SK-N-SH (cell line): Measurements from ENCODE around the gene RSU1. TPM values are rescaled to one million over a fixed set of nuclear protein-coding genes. Genes with fewer than 3 reads are reported as not detected.

Source experiments
- CTCF ChIA-PET: fragments of 300-600, 350-600 bp; formaldehyde crosslinking; extraction: SDS; loops from one replicate; lab custom pipeline; 2021; lab: Yijun Ruan, JAX
- POLR2A ChIA-PET: fragments of 350-600 bp; sonication (Branson Sonifier 250); formaldehyde crosslinking; extraction: SDS; loops from one replicate; lab custom pipeline; 2020; ENCODE audit warnings: antibody characterized with exemption, inconsistent platforms; lab: Yijun Ruan, JAX
- DNase-seq: peaks from one replicate; pipeline ENCODE4 v3.0.0; 2012
- H2AFZ ChIP-seq: fragments of 200-600 bp; sonication (generic); 2 replicates; pipeline ENCODE4 v1.8.1; 2016; ENCODE audit warnings: antibody characterized with exemption, mild to moderate bottlenecking, low read depth
- H3F3A ChIP-seq: fragments of 200-600 bp; sonication (generic); replicated peaks from 2 replicates; pipeline ENCODE3; 2016; ENCODE audit warnings: antibody characterized with exemption, mild to moderate bottlenecking; ENCODE audit not compliant: insufficient read depth
- H3K27ac ChIP-seq, 2 experiments: fragments of 200-500 bp in 1 of 2; fragments of 200-600 bp in 1 of 2; sonication (Bioruptor generic) in 1 of 2; sonication (generic), shearing (Covaris generic) in 1 of 2; 2 replicates each; pipeline versions ENCODE4 v1.5.1 to v1.6.1; 2014 to 2016; ENCODE audit warnings: low read depth in 2 of 2, inconsistent platforms in 1 of 2, low read length in 1 of 2, mild to moderate bottlenecking in 1 of 2, mixed read lengths in 1 of 2
- H3K27me3 ChIP-seq: fragments of 200-600 bp; sonication (generic), shearing (Covaris generic); 2 replicates; pipeline ENCODE4 v1.6.1; 2016; ENCODE audit warnings: mixed run types; ENCODE audit not compliant: insufficient read depth
- H3K36me3 ChIP-seq, 2 experiments: fragments of 200-500 bp in 1 of 2; fragments of 200-600 bp in 1 of 2; sonication (Bioruptor generic) in 1 of 2; sonication (generic) in 1 of 2; replicated peaks in 1 of 2; 2 replicates each; pipeline versions ENCODE3 to v1.5.1; 2014 to 2016; ENCODE audit warnings: low read length in 1 of 2, mild to moderate bottlenecking in 1 of 2; ENCODE audit not compliant: insufficient read depth in 2 of 2, control insufficient read depth in 1 of 2
- H3K4me1 ChIP-seq, 2 experiments: fragments of 200-500 bp in 1 of 2; fragments of 200-600 bp in 1 of 2; sonication (Bioruptor generic) in 1 of 2; sonication (generic), shearing (Covaris generic) in 1 of 2; 2 replicates each; pipeline versions ENCODE4 v1.5.1 to v1.6.1; 2014 to 2016; ENCODE audit warnings: low read depth in 1 of 2, low read length in 1 of 2, mixed run types in 1 of 2; ENCODE audit not compliant: insufficient read depth in 2 of 2, control insufficient read depth in 1 of 2
- H3K4me2 ChIP-seq: fragments of 200-600 bp; sonication (generic), shearing (Covaris generic); 2 replicates; pipeline ENCODE4 v1.6.1; 2017; ENCODE audit warnings: mixed run types
- H3K4me3 ChIP-seq, 2 experiments: fragments of 200-500 bp in 1 of 2; fragments of 200-600 bp in 1 of 2; sonication (Bioruptor generic) in 1 of 2; sonication (generic), shearing (Covaris generic) in 1 of 2; 2 replicates each; pipeline versions ENCODE4 v1.5.1 to v1.8.1; 2014 to 2016; ENCODE audit warnings: low read depth in 2 of 2, inconsistent platforms in 1 of 2, low read length in 1 of 2, mild to moderate bottlenecking in 1 of 2, mixed read lengths in 1 of 2, moderate library complexity in 1 of 2
- H3K79me2 ChIP-seq: fragments of 200-600 bp; sonication (generic); 2 replicates; pipeline ENCODE4 v1.8.1; 2017; ENCODE audit warnings: mild to moderate bottlenecking; ENCODE audit not compliant: insufficient read depth
- H3K9ac ChIP-seq: fragments of 200-600 bp; sonication (generic); 2 replicates; pipeline ENCODE4 v1.6.1; 2017; ENCODE audit warnings: mixed run types
- H3K9me2 ChIP-seq: fragments of 200-600 bp; sonication (generic); 2 replicates; pipeline ENCODE4 v1.6.1; 2017; ENCODE audit warnings: mixed run types
- H3K9me3 ChIP-seq: fragments of 200-600 bp; sonication (generic); 2 replicates; pipeline ENCODE4 v1.6.1; 2017; ENCODE audit warnings: mixed run types, mild to moderate bottlenecking, moderate library complexity
- H4K20me1 ChIP-seq: fragments of 200-600 bp; sonication (generic); 2 replicates; pipeline ENCODE4 v1.6.1; 2017; ENCODE audit warnings: mild to moderate bottlenecking, mixed run types; ENCODE audit not compliant: insufficient read depth
- CHD2 ChIP-seq: fragments of 150-350 bp; IDR thresholded peaks from 2 replicates; pipeline ENCODE4 v1.6.1; 2018; ENCODE audit warnings: low read length; ENCODE audit not compliant: partially characterized antibody
- CTCF ChIP-seq: fragments of 200-600 bp; sonication (generic); IDR thresholded peaks from 2 replicates; pipeline ENCODE4 v1.6.1; 2017; ENCODE audit warnings: antibody characterized with exemption, mild to moderate bottlenecking, moderate library complexity
- ELF1 ChIP-seq: IDR thresholded peaks from 2 replicates; pipeline ENCODE4 v1.4.0; 2012
- EP300 ChIP-seq, 2 experiments: IDR thresholded peaks; 2 replicates each; pipeline versions ENCODE4 v1.4.0 to v1.6.1; 2012; ENCODE audit warnings: borderline replicate concordance in 1 of 2, low read depth in 1 of 2, low read length in 1 of 2
- FOSL2 ChIP-seq: IDR thresholded peaks from 2 replicates; pipeline ENCODE4 v1.4.0; 2012; ENCODE audit warnings: low read depth, mild to moderate bottlenecking, moderate library complexity, borderline replicate concordance
- FOXJ3 ChIP-seq: sonication (generic); formaldehyde crosslinking; IDR thresholded peaks from 2 replicates; pipeline ENCODE4 v1.5.1; 2020; ENCODE audit warnings: mild to moderate bottlenecking, missing genetic modification reagents
- GATA2 ChIP-seq: sonication (generic); formaldehyde crosslinking; IDR thresholded peaks from 2 replicates; pipeline ENCODE4 v1.5.0; 2020; ENCODE audit warnings: mild to moderate bottlenecking, missing genetic modification reagents
- IRF3 ChIP-seq: fragments of 150-350 bp; IDR thresholded peaks from 2 replicates; pipeline ENCODE4 v1.6.1; 2016; ENCODE audit warnings: mild to moderate bottlenecking, low read depth, low read length
- MAX ChIP-seq: IDR thresholded peaks from 2 replicates; pipeline ENCODE4 v1.4.0; 2012; ENCODE audit warnings: low read depth
- NFIC ChIP-seq: IDR thresholded peaks from 2 replicates; pipeline ENCODE4 v1.4.0; 2012; ENCODE audit warnings: borderline replicate concordance
- PBX3 ChIP-seq: IDR thresholded peaks from 2 replicates; pipeline ENCODE4; 2012
- SIN3A ChIP-seq: IDR thresholded peaks from 2 replicates; pipeline ENCODE4 v1.6.1; 2012; ENCODE audit warnings: low read depth, mild to moderate bottlenecking, low read length, moderate library complexity, borderline replicate concordance
- SMC3 ChIP-seq: IDR thresholded peaks from 2 replicates; pipeline ENCODE4 v1.6.1; 2012; ENCODE audit warnings: low read depth, low read length, improper control_type of control experiment
- TAF1 ChIP-seq: IDR thresholded peaks from 2 replicates; pipeline ENCODE4 v1.6.1; 2012; ENCODE audit warnings: low read depth, mild to moderate bottlenecking, low read length, moderate library complexity, borderline replicate concordance
- TEAD4 ChIP-seq: IDR thresholded peaks from 2 replicates; pipeline ENCODE4 v1.4.0; 2012; ENCODE audit warnings: mild to moderate bottlenecking, borderline replicate concordance; ENCODE audit not compliant: insufficient read depth
- YY1 ChIP-seq: IDR thresholded peaks from 2 replicates; pipeline ENCODE4 v1.4.0; 2012; ENCODE audit warnings: low read depth, mild to moderate bottlenecking
- WGBS: methylation state at CpG from one replicate; pipeline ENCODE4 v1.1.6; 2017; ENCODE audit warnings: low lambda C conversion rate; 5-methylcytosine and 5-hydroxymethylcytosine counted together
- polyA plus RNA-seq, 3 experiments: library from polyadenylated mRNA; depleted of rRNA; stranded (reverse); fragments of >200 nt; gene quantifications; 2 replicates each; pipeline ENCODE4 v1.2.3, GENCODE V29; 2012

Gene RSU1
- polyA plus RNA-seq, 1 of the 3 experiments (the other 2 are of a cell fraction): 59.8 TPM

GRCh38 chr10:16789261-16789660 lies 28.0 kb downstream of the RSU1 start:
- DNase-seq: no peak

GRCh38 chr10:16788778-16789177 lies 28.4 kb downstream of the RSU1 start:
- H3K27me3 ChIP-seq: no peaks in the 10 kb centered on the region
- H4K20me1 ChIP-seq: no peaks in the 10 kb centered on the region; the same call in 1 of the 2 replicates
- H2AFZ ChIP-seq: no peak overlapping the region
- no peaks in the 10 kb centered on the region for H3F3A ChIP-seq
- TF ChIP-seq FOXJ3 (CRISPR knock-in tag) (no peak), TEAD4 (no peak), FOSL2 (no peak), CTCF (no peak), MAX (no peak), TAF1 (no peak), GATA2 (CRISPR knock-in tag) (no peak), CHD2 (no peak), ELF1 (no peak), NFIC (no peak), YY1 (no peak)
- peaks cover 0 to 8% of the 10 kb centered on the region in 2 experiments for H3K36me3 ChIP-seq
- no peaks in the 10 kb centered on the region for H3K9me2 ChIP-seq
- H3K4me1 ChIP-seq: no peaks in the 10 kb centered on the region
- H3K9ac ChIP-seq: no peak overlapping the region
- peaks cover 45% of the 10 kb centered on the region; the same call in 1 of the 2 replicates for H3K79me2 ChIP-seq
- no peak for DNase-seq
- POLR2A ChIA-PET: no interaction called here
- 80% methylated on average over 3 of the region's 3 CpGs for WGBS
- no peaks in the 10 kb centered on the region for H3K9me3 ChIP-seq
- H3K27ac ChIP-seq: no peak overlapping the region
- no peak overlapping the region for H3K4me3 ChIP-seq
- no peak overlapping the region for H3K4me2 ChIP-seq
- CTCF ChIA-PET: interaction anchor here (1.9 kb wide), 1 partner anchor 886 kb away, joined by 4 read pairs; no protein-coding TSS in a partner anchor

More at GRCh38 chr10:16789261-16789660, 28.0 kb downstream of the RSU1 start:
- ChIA-PET CTCF (interaction anchor here (1.9 kb wide), 1 partner anchor 887 kb away, joined by 4 read pairs; no protein-coding TSS in a partner anchor), POLR2A (no interaction called here)
- H4K20me1 ChIP-seq: no peaks in the 10 kb centered on the region
- H3K4me1 ChIP-seq: no peaks in the 10 kb centered on the region
- no peak for TF ChIP-seq PBX3
- TF ChIP-seq SMC3: no peak
- no peak for TF ChIP-seq SIN3A
- TF ChIP-seq YY1: no peak
- TF ChIP-seq IRF3: no peak
- no peak for TF ChIP-seq EP300 (IDR thresholded peaks at IDR 0.05; ENCODE audit: borderline replicate concordance in 1 of 2, low read depth in 1 of 2, low read length in 1 of 2)
- TF ChIP-seq NFIC: no peak
- H3K36me3 ChIP-seq: peaks cover 0 to 8% of the 10 kb centered on the region in 2 experiments
- no peaks in the 10 kb centered on the region for H3F3A ChIP-seq
- no peak overlapping the region for H3K4me2 ChIP-seq
- no peaks in the 10 kb centered on the region for H3K27me3 ChIP-seq
- no peaks in the 10 kb centered on the region for H3K9me2 ChIP-seq
- H3K27ac ChIP-seq: no peak overlapping the region
- WGBS: 90% methylated on average over 7 of the region's 7 CpGs
- H2AFZ ChIP-seq: no peak overlapping the region
- no peak overlapping the region for H3K4me3 ChIP-seq
- no peak overlapping the region for H3K9ac ChIP-seq
- peaks cover 50% of the 10 kb centered on the region; the same call in 1 of the 2 replicates for H3K79me2 ChIP-seq
- H3K9me3 ChIP-seq: no peaks in the 10 kb centered on the region
